Ovary (tissue), 3 donors: ENCODE measurements around the gene P4HA1.

Experiments
- CTCF ChIP-seq, 3 donors: fragments of 450-650 bp in 2 of 3; fragments of 200-600 bp in 1 of 3; IDR thresholded peaks; one replicate each; pipeline versions ENCODE4 v1.5.1 to v1.8.0; 2016 to 2022; ENCODE audit warnings: antibody characterized with exemption in 3 of 3, mild to moderate bottlenecking in 1 of 3
- EP300 ChIP-seq: sonication (generic); formaldehyde crosslinking; IDR thresholded peaks from one replicate; pipeline ENCODE4 v1.6.1; 2017; ENCODE audit warnings: antibody characterized with exemption
- POLR2A ChIP-seq: fragments of 450-650 bp; IDR thresholded peaks from one replicate; pipeline ENCODE4 v1.6.1; 2017; ENCODE audit warnings: antibody characterized with exemption, mild to moderate bottlenecking, moderate library complexity
- donor health status: DM: no; HTN: no; CAD: no.

GRCh38 chr10:73039635-73040034 is 57.0 kb downstream of the P4HA1 start:
- TF ChIP-seq CTCF (IDR thresholded peaks at IDR 0.05) (no peak), EP300 (no peak), POLR2A (no peak)
